SK-MEL-5 (cell line): ENCODE data around the gene PLEKHN1. TPM values are rescaled to one million over a fixed set of nuclear protein-coding genes. Genes with fewer than 3 reads are reported as not detected.
"Not testable (repeated sequence)": the region's sequence is repeated elsewhere in the genome, so short reads cannot be mapped to it uniquely, and the experiment has no call there.

ENCODE experiments used
- DNase-seq: peaks from one replicate; pipeline ENCODE4 v3.0.0-alpha.2; 2016; ENCODE audit warnings: low read depth, low spot score
- in situ Hi-C: cut with HindIII; loops from 2 replicates; pipeline ENCODE4 v1.10.0; 2016; ENCODE audit warnings: low sequenced_read_pairs, high pct_unique_total_duplicates, low pct_unique_long_range_greater_than_20kb
- total RNA-seq: library from RNA; depleted of rRNA; stranded (reverse); fragments of >200 nt; shearing (Covaris generic); gene quantifications from 2 replicates; pipeline ENCODE4 v1.2.3, GENCODE V29; 2014

The PLEKHN1 gene
- total RNA-seq, 1 experiment from 2014 or later: 0.03 TPM

GRCh38 chr1:967466-968343 is 1.4 kb downstream of the PLEKHN1 start:
- in situ Hi-C loops: no loop called here
- DNase-seq: no peak

DNA sequence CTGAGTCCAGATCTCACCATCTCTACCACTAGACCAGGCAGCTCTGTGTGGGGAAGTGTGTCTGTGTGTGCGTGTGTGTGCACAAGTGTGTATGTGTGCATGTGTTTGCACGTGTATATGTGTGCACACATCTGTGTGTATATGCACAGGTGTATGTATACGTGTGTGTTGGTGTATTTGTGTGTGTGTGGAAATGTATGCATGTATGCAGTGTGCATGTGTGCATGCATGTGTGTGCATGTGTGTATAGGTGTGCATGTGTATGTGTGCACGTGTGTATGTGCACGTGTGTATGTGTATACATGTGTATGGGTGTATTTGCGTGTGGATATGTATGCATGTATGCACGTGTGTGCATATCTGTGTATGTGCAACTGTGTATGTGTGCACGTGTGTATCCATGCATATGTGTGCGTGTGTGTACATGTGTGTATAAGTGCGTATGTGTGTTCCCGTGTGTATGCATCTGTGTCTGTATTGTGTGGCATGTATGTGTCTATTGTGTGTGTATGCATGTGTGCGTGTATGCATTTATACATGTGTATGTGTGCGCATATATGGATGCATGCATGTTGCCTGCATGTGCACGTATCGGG is 3.1 kb downstream of the PLEKHN1 start:
- in situ Hi-C loops: no loop called here
- no peak for DNase-seq

GRCh38 chr1:970242-970972 is 4.1 kb downstream of the PLEKHN1 start:
- in situ Hi-C loops: no loop called here

DNA sequence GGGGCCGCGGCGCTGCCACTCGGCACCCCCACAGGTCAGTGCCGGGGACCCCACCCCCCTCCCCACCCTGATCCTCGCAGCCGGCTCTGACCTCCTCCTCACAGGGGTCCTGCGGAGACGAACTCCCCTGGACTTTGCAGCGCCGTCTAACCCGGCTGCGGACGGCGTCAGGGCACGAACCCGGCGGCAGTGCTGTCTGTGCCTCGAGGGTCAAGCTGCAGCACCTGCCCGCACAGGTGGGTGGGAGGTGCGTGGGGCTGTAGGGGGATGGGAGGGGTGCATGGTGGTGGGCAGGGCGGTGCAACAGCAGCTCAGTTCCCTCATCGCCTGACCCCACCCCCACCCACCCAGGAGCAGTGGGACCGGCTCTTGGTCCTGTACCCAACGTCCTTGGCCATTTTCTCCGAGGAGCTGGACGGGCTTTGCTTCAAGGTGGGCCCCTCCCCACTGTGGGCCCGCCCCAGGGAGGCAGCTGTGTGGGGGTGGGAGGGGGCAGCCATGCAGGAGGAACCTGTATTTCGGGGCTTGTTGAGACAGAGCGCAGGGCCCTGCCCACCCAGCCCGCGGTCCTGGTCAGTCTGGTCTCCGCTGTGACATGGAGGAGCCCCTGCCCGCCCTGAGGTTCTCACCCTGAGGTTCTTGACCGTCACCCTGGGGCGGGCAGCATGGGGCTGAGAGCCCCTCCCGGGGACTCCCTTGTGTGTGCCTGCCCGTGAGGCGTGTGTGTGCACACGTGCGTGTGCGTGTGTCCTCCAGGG is 4.9 kb downstream of the PLEKHN1 start:
- in situ Hi-C loops: no loop called here

More at GRCh38 chr1:970242-970972, 4.1 kb downstream of the PLEKHN1 start:
- DNase-seq: no peak

DNA sequence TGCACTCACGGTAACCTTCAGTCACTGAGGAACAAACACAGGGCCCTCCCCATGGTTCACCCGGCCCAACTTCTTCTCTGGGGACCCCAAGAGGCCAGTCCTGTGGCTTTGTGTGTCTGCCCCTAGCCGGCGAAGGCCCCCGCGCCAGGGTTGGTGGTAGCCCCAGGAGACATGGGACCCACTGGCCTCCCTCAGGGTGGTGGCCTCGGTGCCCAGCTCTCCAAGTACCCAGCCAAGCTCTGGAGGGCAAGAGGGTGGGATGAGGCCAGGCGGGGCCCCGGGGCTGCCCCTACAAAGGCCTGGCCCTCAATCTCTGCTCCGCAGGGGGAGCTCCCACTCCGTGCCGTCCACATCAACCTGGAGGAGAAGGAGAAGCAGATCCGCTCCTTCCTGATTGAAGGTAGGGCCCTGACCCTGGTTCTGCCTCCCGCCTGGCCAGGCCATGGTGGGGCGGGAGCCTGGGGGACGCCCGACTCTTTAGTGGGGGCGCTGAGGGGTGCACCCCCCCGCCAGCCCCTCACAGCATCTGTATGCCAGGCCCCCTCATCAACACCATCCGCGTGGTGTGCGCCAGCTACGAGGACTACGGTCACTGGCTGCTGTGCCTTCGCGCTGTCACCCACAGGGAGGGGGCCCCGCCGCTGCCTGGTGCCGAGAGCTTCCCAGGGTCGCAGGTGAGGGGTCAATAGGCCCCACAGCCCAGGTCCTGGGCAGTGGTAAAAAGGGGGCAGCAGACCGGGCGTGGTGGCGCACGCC is 5.6 kb downstream of the PLEKHN1 start:
- in situ Hi-C loops: no loop called here

More for the DNA sequence above, 4.9 kb downstream of the PLEKHN1 start:
- no peak for DNase-seq

GRCh38 chr1:972726-973458 is 6.6 kb downstream of the PLEKHN1 start:
- in situ Hi-C loops: no loop called here
- no peak for DNase-seq

More for the DNA sequence above, 5.6 kb downstream of the PLEKHN1 start:
- no peak for DNase-seq

DNA sequence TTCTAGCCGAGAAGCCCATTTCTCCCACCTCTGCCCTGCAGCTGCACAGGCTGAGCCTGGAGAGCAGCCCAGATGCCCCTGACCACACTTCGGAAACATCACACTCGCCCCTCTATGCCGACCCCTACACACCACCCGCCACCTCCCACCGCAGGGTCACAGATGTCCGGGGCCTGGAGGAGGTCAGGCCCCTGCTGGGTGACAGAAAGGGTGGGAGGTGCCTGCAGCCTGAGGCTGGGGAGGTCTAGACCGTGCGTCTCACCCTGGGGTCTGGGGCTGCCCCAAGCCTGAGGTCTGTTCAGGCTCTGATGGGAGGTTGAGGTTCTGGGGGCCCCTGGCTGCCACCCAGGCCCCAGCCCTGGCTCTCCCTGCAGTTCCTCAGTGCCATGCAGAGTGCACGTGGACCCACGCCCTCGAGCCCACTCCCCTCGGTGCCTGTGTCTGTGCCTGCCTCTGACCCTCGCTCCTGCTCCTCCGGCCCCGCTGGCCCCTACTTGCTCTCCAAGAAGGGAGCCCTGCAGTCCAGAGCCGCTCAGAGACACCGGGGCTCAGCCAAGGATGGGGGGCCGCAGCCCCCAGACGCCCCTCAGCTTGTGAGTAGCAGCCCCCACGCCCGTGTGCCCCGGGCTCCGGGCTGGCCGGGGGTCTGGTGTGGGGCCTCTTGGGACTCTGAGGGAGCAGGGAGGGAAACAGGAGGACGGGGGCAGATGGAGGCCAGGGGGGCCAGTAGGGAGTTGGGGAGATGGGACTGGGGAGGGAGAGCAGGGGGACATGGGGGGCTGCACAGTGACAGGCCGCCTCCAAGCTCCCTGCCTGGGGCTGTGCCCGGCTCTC is 7.4 kb downstream of the PLEKHN1 start:
- in situ Hi-C loops: no loop called here
- DNase-seq: no peak

DNA sequence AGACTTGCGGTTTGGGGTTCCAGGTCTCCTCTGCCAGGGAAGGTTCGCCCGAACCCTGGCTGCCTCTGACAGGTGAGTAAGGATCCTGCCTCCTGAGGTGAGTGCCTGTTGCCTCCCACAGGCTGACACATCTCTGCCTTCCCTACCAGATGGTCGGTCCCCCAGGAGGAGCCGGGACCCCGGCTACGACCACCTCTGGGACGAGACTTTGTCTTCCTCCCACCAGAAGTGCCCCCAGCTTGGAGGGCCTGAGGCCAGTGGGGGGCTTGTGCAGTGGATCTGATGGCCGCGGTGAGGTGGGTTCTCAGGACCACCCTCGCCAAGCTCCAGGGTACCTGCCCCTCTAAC is 8.0 kb downstream of the PLEKHN1 start:
- DNase-seq: no peak
- in situ Hi-C loops: no loop called here

- in situ Hi-C loops: no loop called here
- DNase-seq: no peak
Observed at GRCh38 chr1:974687-975328, 8.5 kb downstream of the PLEKHN1 start.

DNA sequence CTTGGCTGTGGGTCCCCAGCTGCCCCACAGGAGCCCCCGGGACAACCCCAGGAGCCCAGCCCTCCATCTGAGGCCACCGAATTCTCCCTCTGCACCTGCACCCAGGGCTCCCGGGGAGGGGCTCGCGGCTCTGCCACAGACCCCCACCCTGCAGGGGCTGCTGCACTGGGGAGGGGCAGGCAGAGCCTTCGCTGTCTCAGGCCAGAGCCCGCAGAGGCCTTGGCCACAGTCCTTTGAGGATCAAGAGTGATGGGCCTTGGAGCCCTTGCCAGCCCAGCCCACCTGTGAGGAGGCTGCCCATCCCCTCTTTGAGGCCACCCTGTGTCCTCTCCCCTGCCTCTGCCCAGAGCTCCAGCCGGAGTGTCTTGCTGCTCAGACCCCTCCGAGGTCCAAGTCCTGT is 9.1 kb downstream of the PLEKHN1 start:
- no peak for DNase-seq
- in situ Hi-C loops: no loop called here

DNA sequence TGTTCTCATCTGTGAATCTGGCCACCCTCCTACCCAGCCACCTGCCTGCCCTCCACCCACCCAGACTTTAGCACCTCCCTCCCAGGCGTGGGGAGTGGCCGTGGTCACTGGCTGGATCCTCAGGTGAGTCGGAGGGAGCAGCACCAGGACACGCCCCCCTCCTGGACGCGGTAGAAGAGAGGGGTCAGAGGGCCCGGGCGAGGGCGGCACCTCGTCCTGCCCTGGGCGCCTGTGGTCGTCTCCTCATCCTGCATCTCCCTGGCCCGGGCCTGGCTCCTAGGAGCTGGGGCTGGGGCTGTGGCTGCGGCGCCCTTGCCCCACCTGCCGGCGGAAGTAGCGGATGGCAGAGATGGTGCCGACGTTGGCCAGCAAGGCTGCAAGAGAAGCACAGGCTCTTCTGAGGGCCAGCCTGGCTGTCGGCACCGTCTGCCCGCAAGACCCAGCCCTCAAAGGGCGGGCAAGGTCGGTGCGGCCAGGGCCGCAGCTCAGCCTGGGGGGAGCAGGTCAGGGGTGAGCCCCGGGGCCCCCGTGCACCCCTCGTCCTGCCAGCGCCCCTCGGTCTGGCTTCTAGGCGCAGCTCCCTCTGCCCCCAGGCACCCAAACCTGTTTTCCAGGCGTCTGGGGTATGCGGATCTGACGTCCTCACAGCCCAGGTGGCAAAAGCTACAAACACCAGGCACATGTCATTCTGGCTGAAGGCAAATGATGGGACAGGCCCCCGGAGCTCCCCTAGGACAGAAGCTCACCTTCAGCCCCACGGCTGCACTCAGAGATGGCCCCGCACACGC is 9.8 kb downstream of the PLEKHN1 start:
- in situ Hi-C loops: no loop called here

GRCh38 chr1:976791-977190 is 10.5 kb downstream of the PLEKHN1 start:
- DNase-seq, in situ Hi-C loops: not testable (repeated sequence)

More for the DNA sequence above, 9.8 kb downstream of the PLEKHN1 start:
- peak; percentile 77 for DNase-seq

- in situ Hi-C loops: no loop called here
- DNase-seq: no peak
Observed at GRCh38 chr1:978069-978834, 12.0 kb downstream of the PLEKHN1 start.
